ENCODE measurements around the gene PDSS2. TPM values are rescaled to one million over a fixed set of nuclear protein-coding genes. Genes with fewer than 3 reads are reported as not detected.
"Not testable (repeated sequence)": the region's sequence is repeated elsewhere in the genome, so short reads cannot be mapped to it uniquely, and the experiment has no call there.

Gene PDSS2
- total RNA-seq, 1 donor from 2014 or later, result 7.3 TPM

DNA sequence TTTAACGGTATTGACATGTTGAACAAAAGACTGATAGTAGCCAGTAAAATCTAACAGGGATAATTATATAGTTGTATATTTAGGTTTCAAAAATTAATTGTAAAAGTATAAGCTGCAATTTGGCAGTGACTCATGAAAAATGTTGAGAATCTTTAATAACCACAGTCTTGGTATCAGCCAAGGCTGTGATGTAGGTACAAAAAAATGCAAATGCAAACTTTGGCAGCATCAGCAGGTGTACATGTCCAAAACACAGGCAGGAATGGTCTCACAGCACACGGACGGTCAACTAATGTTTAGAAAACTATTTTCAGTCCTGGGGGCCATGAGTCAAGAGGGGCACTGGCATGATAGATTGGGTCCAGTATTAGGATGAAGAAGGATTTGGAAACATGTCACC is 285.6 kb downstream of the PDSS2 start:
- no peak for DNase-seq (ENCODE audit: low read depth, low spot score)

DNA sequence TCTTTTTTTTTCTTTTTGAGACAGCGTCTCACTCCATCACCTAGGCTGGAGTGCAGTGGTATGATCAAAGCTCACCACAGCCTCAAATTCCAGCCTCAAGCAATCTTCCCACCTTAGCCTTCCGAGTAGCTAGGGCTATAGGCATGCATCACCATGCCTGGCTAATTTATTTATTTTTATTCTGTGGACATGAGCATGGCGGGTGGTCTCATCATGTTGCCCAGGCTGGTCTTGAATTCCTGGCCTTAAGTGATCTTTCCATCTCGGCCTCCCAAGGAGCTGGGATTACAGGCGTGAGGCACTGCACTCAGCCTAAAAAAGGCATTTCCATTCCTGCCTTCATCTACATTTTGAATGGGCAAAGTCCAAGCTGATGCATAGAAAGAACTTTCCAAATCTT is 287.9 kb downstream of the PDSS2 start:
- DNase-seq (ENCODE audit: low read depth, low spot score), result no peak

DNA sequence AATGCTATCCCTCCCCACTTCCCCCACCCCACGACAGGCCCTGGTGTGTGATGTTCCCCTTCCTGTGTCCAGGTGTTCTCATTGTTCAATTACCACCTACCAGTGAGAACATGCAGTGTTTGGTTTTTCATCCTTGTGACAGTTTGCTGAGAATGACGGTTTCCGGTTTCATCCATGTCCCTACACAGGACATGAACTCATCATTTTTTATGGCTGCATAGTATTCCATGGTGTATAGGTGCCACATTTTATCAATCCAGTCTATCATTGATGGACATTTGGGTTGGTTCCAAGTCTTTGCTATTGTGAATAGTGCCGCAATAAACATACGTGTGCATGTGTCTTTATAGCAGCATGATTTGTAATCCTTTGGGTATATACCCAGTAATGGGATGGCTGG is 295.1 kb downstream of the PDSS2 start:
- not testable (repeated sequence) for DNase-seq (ENCODE audit: low read depth, low spot score)

GRCh38 chr6:107161521-107161920 is 297.8 kb downstream of the PDSS2 start:
- no peak for DNase-seq (ENCODE audit: low read depth, low spot score)

DNA sequence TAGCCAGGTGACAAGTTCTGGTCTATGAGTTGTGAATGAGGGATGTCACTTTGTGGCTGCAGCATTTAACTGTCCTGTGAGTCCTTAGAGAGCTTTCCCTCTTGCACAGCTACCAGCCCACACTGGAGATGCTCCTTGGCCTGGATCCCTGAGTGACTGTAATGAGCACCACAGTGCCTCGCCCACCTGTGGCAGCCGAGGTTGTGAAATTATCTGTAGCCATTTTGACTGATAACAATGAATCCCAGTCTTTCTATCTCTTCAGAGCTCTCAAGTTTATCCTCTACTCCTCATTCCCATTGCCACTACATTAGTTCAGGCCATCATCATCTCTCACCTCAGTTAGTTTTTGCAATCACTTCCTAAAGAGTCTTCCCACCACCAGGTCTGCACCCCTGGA is 302.7 kb downstream of the PDSS2 start:
- no peak for DNase-seq (ENCODE audit: low read depth, low spot score)

- no peak for DNase-seq (ENCODE audit: low read depth, low spot score)
These were observed 304.6 kb downstream of the PDSS2 start for GRCh38 chr6:107154801-107155160.

DNA sequence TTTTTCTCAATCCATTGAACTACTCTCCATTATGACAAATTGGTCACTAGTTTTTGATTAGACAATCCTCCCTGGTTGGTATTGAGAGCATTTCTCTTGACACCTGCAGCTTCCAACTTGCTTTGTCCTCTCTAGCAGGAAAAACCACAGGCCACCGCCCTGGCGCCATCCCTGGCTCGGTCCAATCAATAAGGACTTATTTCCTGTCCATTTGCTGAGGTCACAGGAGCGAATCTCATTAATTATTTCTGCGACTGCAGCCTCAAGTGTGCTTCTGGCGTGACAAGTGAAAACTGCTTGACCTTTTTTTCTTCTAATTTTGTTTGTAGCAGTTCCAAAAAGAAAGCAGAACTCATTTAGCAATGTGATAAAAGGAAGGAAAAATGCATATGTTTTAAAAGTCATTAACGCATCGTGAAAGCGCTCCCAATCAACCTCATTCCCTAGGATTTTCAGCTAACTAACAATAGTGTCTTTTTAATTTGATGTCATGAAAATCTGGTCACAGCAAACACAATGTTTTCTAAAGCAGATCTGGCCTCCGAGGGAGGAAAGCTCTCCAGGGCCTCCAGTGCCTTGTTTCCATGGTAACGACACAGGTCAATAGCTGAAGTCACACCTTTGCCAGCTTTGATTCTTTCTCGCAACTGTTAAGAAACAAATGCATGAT is 305.1 kb downstream of the PDSS2 start:
- DNase-seq (ENCODE audit: low read depth, low spot score), result no peak

- no peak for DNase-seq (ENCODE audit: low read depth, low spot score)
These were observed 306.5 kb downstream of the PDSS2 start for GRCh38 chr6:107152638-107153430.

DNA sequence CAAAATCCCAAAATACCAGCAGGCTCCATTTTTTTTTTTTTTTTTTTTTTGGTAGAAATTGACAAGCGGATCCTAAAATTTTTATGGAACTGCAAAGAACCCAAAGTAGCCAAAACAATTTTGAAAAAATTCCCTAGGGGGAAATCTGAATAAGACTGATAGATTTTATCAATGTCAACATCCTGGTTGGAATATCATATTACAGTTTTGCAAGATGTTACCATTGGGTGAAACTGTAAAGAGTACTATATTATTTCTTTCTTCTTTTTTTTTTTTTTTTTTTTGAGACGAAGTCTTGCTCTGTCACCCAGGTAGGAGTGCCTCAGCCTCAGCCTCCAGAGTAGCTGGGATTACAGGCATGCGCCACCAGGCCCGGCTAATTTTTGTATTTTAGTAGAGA is 314.7 kb downstream of the PDSS2 start:
- DNase-seq (ENCODE audit: low read depth, low spot score), result no peak

DNA sequence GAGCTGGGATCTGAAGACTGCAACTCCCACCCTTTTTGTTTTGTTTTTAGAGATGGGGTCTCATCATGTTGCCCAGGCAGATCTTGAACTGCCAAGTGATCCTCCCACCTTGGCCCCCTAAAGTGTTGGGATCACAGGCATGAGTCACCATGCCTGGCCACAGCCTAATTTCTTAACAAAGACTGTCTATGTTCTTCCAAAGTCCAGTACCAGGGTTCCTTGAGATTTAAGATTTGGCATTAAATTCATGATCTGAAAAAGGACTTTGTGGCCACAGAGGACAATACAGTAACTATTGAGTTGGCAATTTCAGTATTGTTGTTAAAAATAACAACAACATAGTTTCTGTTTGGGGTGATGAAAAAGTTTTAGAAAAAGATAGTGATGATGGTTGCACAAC is 315.4 kb downstream of the PDSS2 start:
- DNase-seq (ENCODE audit: low read depth, low spot score), result no peak

DNA sequence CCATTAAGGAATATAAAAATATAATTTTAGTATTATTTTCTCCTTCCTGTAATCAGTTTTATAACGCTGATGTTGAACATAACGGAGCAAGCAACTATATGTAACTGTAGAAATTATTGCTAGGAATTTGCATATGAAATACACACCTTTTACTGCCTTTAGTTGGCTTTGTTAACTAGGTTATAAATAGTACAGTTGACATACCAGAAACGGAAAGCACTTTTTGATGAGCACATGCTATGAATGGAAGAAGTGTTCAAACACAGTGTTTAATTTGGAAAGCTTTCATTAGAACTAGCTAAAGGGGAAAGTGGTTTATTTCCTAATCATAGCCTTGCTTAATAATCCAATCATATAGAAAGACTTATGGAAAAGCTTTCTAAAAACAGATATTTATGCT is 318.8 kb downstream of the PDSS2 start:
- no peak for DNase-seq (ENCODE audit: low read depth, low spot score)

GRCh38 chr6:107136324-107136723 is 323.0 kb downstream of the PDSS2 start:
- DNase-seq (ENCODE audit: low read depth, low spot score), result not testable (repeated sequence)

- DNase-seq (ENCODE audit: low read depth, low spot score), result not testable (repeated sequence)
These were observed 324.2 kb downstream of the PDSS2 start for GRCh38 chr6:107135048-107135680.

DNA sequence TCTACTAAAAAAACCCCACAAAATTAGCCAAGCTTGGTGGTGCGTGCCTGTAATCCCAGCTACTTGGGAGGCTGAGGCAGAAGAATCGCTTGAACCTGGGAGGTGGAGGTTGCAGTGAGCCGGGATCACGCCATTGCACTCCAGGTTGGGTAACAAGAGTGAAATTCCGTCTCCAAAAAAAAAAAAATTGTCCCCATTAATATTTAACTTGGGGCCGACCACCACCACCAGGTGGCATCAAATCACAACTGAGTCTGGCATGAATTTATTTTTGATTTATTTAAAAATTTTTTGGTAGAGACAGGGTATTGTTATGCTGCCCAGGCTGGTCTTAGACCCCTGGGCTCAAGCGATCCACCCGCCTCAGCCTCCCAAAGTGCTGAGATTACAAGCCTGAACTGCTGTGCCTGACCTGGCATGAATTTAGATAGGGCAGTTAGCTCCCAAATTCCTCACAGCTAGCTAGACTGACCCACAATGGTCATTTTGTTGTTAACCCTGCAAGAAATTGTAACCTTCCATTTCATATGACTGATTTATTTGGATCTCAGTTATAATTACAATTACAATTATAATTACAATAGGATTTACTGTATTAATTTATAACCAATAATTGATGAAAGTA is 326.9 kb downstream of the PDSS2 start:
- no peak for DNase-seq (ENCODE audit: low read depth, low spot score)

DNA sequence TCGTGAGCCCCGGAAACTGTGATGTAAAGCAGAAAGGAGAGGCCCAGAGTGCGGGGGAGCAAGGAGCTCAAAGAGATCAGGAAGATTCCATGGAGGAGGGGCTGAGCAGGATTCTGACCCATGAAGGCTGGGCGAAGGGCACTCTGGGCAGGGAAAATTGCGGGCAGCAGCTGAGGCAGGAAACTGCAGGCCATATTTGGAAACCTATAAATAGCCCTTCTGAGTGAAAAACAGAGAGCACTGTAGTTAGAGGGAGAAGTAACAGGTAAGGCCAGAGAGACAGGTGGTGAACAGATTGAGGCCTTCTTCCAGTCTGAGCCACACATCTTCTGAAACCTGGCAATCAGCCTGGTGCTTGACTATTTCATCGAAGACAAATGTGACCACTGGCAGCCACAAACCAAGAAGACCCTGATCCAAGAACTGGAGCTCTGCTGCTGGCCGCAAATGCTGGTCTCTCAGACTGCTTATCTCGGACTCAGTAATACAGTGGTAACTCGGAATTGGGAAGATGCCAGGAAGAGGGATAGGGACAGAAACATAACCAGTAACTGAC is 329.9 kb downstream of the PDSS2 start:
- DNase-seq (ENCODE audit: low read depth, low spot score), result no peak

- DNase-seq (ENCODE audit: low read depth, low spot score), result no peak
These were observed 330.8 kb downstream of the PDSS2 start for GRCh38 chr6:107128577-107128976.

GRCh38 chr6:107128175-107128574 is 331.2 kb downstream of the PDSS2 start:
- no peak for DNase-seq (ENCODE audit: low read depth, low spot score)

DNA sequence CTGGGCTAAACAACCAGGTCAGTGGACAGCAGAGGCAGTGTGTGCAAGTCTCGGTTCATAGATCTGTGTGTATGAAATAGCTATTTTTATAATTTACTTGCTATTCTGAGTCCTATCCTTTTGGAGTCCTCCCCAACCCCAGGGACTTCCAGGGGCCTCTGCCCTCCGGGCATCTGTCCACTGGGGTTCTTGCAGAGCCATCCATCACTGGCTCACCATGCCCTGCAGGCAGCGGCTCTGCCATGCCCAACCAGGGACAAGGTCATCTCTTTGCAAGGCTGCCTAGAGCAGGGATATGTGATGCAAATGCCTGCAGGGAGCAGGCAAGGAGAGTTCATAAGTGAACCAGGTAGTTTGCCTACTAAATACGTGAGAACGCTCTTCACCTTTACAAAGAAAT is 333.6 kb downstream of the PDSS2 start:
- no peak for DNase-seq (ENCODE audit: low read depth, low spot score)

- DNase-seq (ENCODE audit: low read depth, low spot score), result no peak
These were observed 334.4 kb downstream of the PDSS2 start for GRCh38 chr6:107124934-107125348.

DNA sequence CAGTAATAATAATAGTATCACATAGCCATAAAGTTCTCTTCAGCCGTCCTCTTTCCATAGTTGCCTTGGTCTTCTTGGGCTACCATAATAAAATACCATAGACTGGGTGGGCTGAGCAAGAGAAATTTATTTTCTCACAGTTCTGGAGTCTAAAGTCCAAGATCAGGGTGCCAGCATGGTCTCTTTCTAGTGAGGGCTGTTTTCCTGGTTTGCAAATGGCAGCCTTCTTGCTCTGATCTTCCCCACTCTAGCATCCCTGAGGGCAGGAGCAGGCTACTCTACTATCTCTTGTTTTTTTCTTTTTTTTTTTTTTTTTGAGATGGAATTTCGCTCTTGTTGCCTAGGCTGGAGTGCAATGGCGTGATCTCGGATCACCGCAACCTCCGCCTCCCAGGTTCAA is 335.9 kb downstream of the PDSS2 start:
- DNase-seq (ENCODE audit: low read depth, low spot score), result no peak

GRCh38 chr6:107122748-107123147 is 336.6 kb downstream of the PDSS2 start:
- DNase-seq (ENCODE audit: low read depth, low spot score), result no peak

DNA sequence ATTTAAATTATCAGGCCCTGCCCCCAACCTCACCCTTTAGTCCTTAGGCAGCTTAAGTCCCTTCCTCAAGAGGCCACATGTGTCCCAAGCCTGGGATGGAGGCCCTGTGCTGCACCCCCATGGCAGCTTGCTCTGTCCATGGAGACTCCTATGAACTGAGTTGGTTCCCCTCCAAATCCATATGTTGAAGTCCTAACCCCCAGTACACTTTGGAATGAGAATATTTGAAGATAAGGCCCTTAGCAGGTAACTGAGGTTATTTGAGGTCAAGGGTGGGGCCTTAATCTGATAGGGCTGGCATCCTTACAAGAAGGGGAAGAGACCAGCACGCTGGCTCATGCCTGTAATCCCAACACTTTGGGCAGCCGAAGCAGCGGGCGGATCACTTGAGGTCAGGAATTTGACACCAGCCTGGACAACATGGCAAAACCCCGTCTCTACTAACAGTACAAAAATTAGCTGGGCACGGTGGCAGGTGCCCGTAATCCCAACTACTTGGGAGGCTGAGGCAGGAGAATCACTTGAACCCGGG is 337.3 kb downstream of the PDSS2 start:
- DNase-seq (ENCODE audit: low read depth, low spot score), result no peak

Measured in pulmonary artery endothelial cell (primary cell).